Activated T-helper 1 cell treated with anti-CD3 and anti-CD28 coated beads, Interleukin-12 subunit alpha, Interleukin-12 subunit beta, Interleukin-2, Interleukin-4 antibody, amounts not matched to agents 30 ng/mL and 10 ng/mL and 1 ng/mL, durations not matched to agents 14 hours and 24 hours and 36 hours (primary cell): Measurements from ENCODE around the gene ARTN. TPM values are rescaled to one million over a fixed set of nuclear protein-coding genes. Genes with fewer than 3 reads are reported as not detected.

Experiments used
- DNase-seq: peaks from one replicate; pipeline ENCODE4 v3.0.0; 2021; ENCODE audit warnings: low spot score
- H3K27ac Mint-ChIP-seq: one replicate; pipeline ENCODE4 v1.8.0; 2021; ENCODE audit warnings: mild to moderate bottlenecking, mixed read lengths
- H3K27me3 Mint-ChIP-seq: one replicate; pipeline ENCODE4 v1.8.0; 2022; ENCODE audit warnings: mild to moderate bottlenecking, moderate library complexity, mixed read lengths; ENCODE audit not compliant: insufficient read depth
- H3K36me3 Mint-ChIP-seq: one replicate; pipeline ENCODE4 v1.8.0; 2021; ENCODE audit warnings: low read depth, mixed read lengths
- H3K4me1 Mint-ChIP-seq: one replicate; pipeline ENCODE4 v1.8.0; 2021; ENCODE audit warnings: low read depth, mixed read lengths
- H3K4me3 Mint-ChIP-seq: one replicate; pipeline ENCODE4 v1.8.0; 2021; ENCODE audit warnings: mild to moderate bottlenecking, moderate library complexity, mixed read lengths
- H3K9me3 Mint-ChIP-seq: one replicate; pipeline ENCODE4 v1.8.0; 2021; ENCODE audit warnings: mixed read lengths
- intact Hi-C: fragments of 100-400 bp; cut with micrococcal nuclease; formaldehyde crosslinking; loops from one replicate; pipeline ENCODE4 v1.15.1; 2024
- total RNA-seq: library from RNA; stranded (reverse); gene quantifications from 2 replicates; pipeline ENCODE4 v1.2.3, GENCODE V29; 2022

ARTN gene
- total RNA-seq, 1 donor from 2014 or later: 0.88 TPM

DNA sequence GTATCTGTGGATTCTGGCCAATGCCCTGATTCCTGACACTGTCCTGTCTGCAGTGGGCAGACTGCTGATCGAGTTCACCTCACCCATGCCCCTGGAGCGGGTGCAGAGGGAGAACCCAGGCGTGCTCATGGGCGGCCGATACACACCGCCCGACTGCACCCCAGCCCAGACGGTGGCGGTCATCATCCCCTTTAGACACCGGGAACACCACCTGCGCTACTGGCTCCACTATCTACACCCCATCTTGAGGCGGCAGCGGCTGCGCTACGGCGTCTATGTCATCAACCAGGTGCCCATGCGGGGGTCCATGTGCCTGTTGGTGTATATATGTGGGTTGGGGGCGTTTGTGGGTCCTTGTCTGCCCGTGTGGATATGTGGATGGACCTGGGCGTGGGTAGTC lies 48.0 kb downstream of the ARTN start:
- peak overlapping the region; percentile 53 for H3K4me3 Mint-ChIP-seq
- no peak overlapping the region for H3K27ac Mint-ChIP-seq
- H3K4me1 Mint-ChIP-seq: peaks cover 32% of the 10 kb centered on the region
- intact Hi-C loops: no loop called here
- DNase-seq: no peak
- H3K9me3 Mint-ChIP-seq: no peaks in the 10 kb centered on the region
- no peaks in the 10 kb centered on the region for H3K27me3 Mint-ChIP-seq
- H3K36me3 Mint-ChIP-seq: peaks cover 23% of the 10 kb centered on the region

DNA sequence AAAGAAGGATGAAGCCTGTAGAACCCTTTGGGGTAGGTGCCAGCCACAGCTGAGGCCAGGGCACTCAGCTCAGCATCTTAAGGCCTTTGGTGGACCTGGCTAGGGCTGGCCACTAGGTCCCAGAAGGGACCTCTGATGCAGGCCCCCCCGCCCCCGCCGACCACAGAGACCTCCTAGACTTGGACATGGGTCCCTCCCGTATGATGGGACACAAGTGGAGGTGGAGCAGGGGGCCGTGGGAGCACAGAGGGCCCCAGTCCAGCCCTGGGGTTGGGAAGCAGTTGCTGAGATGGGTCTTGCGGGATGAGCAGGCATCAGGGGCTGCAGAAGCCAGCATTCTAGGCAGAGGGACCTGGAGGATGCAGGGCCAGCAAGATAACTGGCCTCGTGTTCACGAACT lies 48.6 kb downstream of the ARTN start:
- H3K27me3 Mint-ChIP-seq: no peaks in the 10 kb centered on the region
- H3K4me1 Mint-ChIP-seq: peaks cover 26% of the 10 kb centered on the region
- no peak for DNase-seq
- intact Hi-C loops: no loop called here
- H3K9me3 Mint-ChIP-seq: no peaks in the 10 kb centered on the region
- H3K27ac Mint-ChIP-seq: no peak overlapping the region
- peaks cover 17% of the 10 kb centered on the region for H3K36me3 Mint-ChIP-seq
- no peak overlapping the region for H3K4me3 Mint-ChIP-seq

DNA sequence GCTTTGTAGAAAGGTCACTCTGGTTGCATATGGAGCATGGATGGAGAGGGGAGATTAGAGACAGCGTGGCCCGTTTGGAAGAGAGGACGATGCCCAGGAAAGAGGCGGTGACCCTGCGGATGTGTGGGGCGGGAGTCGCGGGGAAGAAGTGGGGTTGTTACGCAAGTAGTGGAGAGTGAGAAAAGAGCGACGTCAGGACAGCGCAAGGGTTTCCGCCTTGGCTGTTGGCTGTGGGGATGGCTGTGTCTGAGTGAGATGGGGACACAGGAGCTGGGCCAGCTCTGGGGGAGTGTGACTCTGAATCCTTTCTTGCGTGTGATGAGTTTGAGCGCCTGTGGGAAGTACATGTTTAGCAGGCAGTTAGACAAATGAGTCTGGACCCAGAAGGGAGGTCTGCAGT lies 49.2 kb downstream of the ARTN start:
- H3K27ac Mint-ChIP-seq: no peak overlapping the region

DNA sequence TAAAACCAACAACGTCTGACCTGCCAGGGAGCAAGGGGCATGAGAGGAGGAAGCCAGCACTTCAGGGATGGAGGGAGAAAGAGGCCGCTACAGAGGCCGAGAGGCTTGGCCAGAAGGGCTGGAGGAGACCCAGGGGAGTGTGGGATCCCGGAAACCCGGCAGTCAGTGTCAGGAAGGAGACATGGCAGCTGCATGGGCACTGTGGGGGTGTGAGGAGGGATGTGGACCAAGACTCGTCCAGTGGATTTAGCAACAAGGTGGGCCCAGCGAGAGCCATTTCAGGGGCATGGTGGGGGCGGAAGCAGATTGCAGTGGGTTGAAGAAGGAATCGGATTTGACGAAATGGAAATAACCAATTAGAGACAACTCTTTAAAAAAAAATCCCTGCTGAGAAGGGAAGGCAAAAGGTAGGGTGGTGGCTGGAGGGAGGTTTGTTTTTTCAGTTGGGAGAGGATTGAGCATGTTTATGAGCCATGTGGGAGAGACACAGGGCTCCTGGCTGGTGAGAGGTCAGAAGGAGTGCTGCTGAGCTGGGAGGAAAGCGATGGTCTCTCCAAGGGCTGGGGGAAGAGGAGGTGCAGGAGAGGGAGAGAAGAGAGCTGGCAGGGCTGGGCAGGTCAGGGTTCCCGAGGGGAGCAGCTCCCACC lies 49.8 kb downstream of the ARTN start:
- Mint-ChIP-seq H3K4me3 (no peak overlapping the region), H3K27ac (no peak overlapping the region), H3K4me1 (peaks cover 15% of the 10 kb centered on the region), H3K36me3 (peaks cover 8% of the 10 kb centered on the region), H3K9me3 (no peaks in the 10 kb centered on the region), H3K27me3 (no peaks in the 10 kb centered on the region)
- intact Hi-C loops: no loop called here
- DNase-seq: no peak

More for the DNA sequence above, 49.2 kb downstream of the ARTN start:
- DNase-seq: no peak
- intact Hi-C loops: no loop called here
- H3K27me3 Mint-ChIP-seq: no peaks in the 10 kb centered on the region
- H3K4me1 Mint-ChIP-seq: peaks cover 21% of the 10 kb centered on the region
- peaks cover 11% of the 10 kb centered on the region for H3K36me3 Mint-ChIP-seq
- no peak overlapping the region for H3K4me3 Mint-ChIP-seq
- H3K9me3 Mint-ChIP-seq: no peaks in the 10 kb centered on the region

DNA sequence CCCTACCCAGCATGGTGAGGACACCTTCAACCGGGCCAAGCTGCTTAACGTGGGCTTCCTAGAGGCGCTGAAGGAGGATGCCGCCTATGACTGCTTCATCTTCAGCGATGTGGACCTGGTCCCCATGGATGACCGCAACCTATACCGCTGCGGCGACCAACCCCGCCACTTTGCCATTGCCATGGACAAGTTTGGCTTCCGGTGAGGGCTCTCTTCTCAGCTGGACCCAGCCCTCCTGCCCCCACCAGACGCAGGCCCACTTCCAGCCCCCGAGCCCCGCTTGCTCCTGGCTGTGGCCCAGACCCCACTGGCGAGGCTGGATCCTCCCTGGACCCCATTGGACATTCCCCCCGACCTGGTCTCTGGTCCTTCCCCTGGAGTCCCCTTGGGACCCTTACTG lies 51.3 kb downstream of the ARTN start:
- no peak for DNase-seq
- intact Hi-C loops: no loop called here
- H3K27me3 Mint-ChIP-seq: no peaks in the 10 kb centered on the region
- H3K4me1 Mint-ChIP-seq: peaks cover 10% of the 10 kb centered on the region
- no peak overlapping the region for H3K4me3 Mint-ChIP-seq
- no peaks in the 10 kb centered on the region for H3K9me3 Mint-ChIP-seq
- H3K36me3 Mint-ChIP-seq: peaks cover 7% of the 10 kb centered on the region
- H3K27ac Mint-ChIP-seq: no peak overlapping the region

DNA sequence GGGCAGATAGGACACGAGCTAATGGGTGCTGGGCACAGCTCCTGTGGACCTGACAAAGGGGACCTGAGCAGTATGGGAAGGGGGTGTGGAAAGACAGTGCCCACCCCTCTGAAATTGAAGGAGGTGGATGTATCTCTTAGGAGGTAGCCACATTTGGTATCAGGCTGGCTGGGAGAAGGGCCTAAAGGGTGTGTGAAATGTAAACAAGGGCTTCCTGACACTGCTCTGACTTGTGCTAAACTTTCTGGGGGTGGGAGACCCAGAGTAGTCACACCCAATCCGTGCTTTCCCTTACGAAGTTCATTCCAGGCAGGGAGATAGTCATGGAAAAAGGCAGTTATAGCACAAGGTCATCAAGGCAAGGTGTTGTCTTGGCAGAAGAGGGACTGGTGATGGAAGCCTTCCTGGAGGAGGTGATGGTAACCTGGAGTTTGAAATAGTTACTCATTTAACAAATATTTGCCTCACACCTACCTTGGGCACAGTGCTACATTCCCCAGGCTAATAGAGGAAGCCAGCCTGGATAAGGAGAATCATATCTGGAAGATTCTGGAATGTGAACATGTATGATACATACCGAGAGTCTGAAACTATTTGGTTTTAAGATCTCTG lies 52.5 kb downstream of the ARTN start:
- H3K4me3 Mint-ChIP-seq: no peak overlapping the region

DNA sequence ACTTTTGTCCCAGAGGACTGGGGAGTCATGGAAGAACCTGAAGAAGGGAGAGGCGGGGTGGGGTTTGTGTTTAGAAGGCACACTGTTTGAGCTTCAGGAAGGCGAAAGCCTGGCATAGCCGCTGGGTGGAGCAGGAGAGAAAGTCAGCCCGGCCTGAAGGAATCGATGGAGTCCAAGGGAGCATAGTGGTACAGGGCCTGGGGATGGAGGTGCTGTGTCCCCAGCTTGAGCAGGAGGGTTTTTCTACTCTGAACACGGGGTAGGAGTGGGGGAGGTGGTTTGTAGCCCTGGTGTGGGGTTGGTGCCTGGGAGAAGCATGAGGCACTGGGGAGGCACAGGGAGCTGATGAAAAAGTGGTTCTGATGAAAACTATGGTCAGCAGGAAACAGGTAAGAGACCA lies 53.1 kb downstream of the ARTN start:
- Mint-ChIP-seq H3K4me1 (no peaks in the 10 kb centered on the region), H3K36me3 (peaks cover 6% of the 10 kb centered on the region), H3K4me3 (no peak overlapping the region), H3K9me3 (no peaks in the 10 kb centered on the region), H3K27ac (no peak overlapping the region), H3K27me3 (no peaks in the 10 kb centered on the region)
- intact Hi-C loops: no loop called here
- DNase-seq: no peak

More for the DNA sequence above, 52.5 kb downstream of the ARTN start:
- H3K4me1 Mint-ChIP-seq: no peaks in the 10 kb centered on the region
- no peak overlapping the region for H3K27ac Mint-ChIP-seq
- no peaks in the 10 kb centered on the region for H3K9me3 Mint-ChIP-seq
- no peaks in the 10 kb centered on the region for H3K27me3 Mint-ChIP-seq
- intact Hi-C loops: no loop called here
- peaks cover 6% of the 10 kb centered on the region for H3K36me3 Mint-ChIP-seq
- no peak for DNase-seq

Other genes with a start within 250 kb of the ARTN start
- gene ST3GAL3, start 226.3 kb upstream of the ARTN start, total RNA-seq: 17.4 and 19.0 TPM in 2 replicates
- gene IPO13, start 13.1 kb downstream of the ARTN start, total RNA-seq: 28.6 and 33.9 TPM in 2 replicates
- gene DPH2, start 36.2 kb downstream of the ARTN start, total RNA-seq: 73.8 and 74.8 TPM in 2 replicates
- gene ATP6V0B, start 41.2 kb downstream of the ARTN start, total RNA-seq: 187 and 195 TPM in 2 replicates
- gene B4GALT2, start 45.4 kb downstream of the ARTN start, total RNA-seq: 51.2 and 51.3 TPM in 2 replicates
- gene CCDC24, start 57.8 kb downstream of the ARTN start, total RNA-seq: 2.7 TPM in 2 replicates
- 7.0 and 7.4 TPM in 2 replicates for gene SLC6A9, start 97.7 kb downstream of the ARTN start, total RNA-seq
- gene KLF17, start 185.0 kb downstream of the ARTN start, total RNA-seq: not detected in 2 replicates
- not detected in 2 replicates for gene KLF18, start 207.8 kb downstream of the ARTN start, total RNA-seq